Neural progenitor cell (in vitro differentiated cells): ENCODE results near the gene MARCO.

ENCODE experiments used
- EZH2 ChIP-seq: fragments of 200-600 bp; sonication (generic); IDR thresholded peaks from 2 replicates; pipeline ENCODE4 v1.6.1; 2017; ENCODE audit warnings: antibody characterized with exemption, mild to moderate bottlenecking, moderate library complexity
- EZH2phosphoT487 ChIP-seq: fragments of 200-600 bp; sonication (generic); IDR thresholded peaks from 2 replicates; pipeline ENCODE4 v1.6.1; 2017; ENCODE audit warnings: antibody characterized with exemption
- TF ChIP-seq, protein P1 (sequence below): fragments of 200-600 bp; sonication (generic); IDR thresholded peaks from 2 replicates; pipeline ENCODE4 v1.5.1; 2017; ENCODE audit warnings: antibody characterized with exemption, mild to moderate bottlenecking

- TF ChIP-seq EZH2 (no peak), EZH2phosphoT487 (no peak)
- TF ChIP-seq, protein P1, sequence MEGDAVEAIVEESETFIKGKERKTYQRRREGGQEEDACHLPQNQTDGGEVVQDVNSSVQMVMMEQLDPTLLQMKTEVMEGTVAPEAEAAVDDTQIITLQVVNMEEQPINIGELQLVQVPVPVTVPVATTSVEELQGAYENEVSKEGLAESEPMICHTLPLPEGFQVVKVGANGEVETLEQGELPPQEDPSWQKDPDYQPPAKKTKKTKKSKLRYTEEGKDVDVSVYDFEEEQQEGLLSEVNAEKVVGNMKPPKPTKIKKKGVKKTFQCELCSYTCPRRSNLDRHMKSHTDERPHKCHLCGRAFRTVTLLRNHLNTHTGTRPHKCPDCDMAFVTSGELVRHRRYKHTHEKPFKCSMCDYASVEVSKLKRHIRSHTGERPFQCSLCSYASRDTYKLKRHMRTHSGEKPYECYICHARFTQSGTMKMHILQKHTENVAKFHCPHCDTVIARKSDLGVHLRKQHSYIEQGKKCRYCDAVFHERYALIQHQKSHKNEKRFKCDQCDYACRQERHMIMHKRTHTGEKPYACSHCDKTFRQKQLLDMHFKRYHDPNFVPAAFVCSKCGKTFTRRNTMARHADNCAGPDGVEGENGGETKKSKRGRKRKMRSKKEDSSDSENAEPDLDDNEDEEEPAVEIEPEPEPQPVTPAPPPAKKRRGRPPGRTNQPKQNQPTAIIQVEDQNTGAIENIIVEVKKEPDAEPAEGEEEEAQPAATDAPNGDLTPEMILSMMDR, result no peak
These were observed 27.2 kb downstream of the MARCO start for GRCh38 chr2:118968961-118969733.
